Activated CD4-positive, CD25-positive, alpha-beta regulatory T cell treated with anti-CD3 and anti-CD28 coated beads, Interleukin-2, amount 50 U/mL, for 24 hours (primary cell): Measurements from ENCODE around the gene COG2.
"Not testable (repeated sequence)": the region's sequence is repeated elsewhere in the genome, so short reads cannot be mapped to it uniquely, and the experiment has no call there.

ENCODE experiments used
- ATAC-seq, 2 donors: fragments of 150-1000 bp; cut with Tn5 transposase; one replicate each; pipeline ENCODE4 v1.10.0; 2021; ENCODE audit warnings: mild to moderate bottlenecking in 1 of 2, moderate library complexity in 1 of 2

Gene COG2

DNA sequence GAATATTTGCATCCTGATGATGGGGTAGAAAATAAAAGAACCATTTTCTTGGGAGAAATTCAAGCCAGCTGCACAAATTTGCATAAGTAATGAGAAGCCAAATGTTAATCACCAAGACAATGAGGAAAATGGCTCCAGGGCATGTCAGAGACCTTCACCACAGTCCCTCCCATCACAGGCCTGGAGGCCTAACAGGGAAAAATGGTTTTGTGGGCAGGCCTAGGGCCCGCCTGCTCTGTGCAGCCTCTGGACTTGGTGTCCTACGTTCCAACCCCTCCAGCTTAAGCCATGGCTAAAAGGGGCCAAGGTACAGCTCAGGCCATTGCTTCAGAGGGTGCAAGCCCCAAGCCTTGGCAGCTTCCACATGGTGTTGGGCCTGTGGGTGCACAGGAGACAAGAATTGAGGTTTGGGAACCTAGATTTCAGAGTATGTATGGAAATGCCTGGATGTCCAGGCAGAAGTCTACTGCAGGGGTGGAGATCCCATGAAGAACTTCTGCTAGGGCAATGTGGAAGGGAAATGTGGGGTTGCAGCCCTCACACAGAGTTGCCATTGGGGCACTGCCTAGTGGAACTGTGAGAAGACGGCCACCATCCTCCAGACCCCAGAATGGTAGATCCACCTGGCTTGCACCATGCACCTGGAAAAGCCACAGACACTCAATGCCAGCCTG, 79.7 kb downstream of the COG2 start:
- ATAC-seq, result not testable (repeated sequence)

DNA sequence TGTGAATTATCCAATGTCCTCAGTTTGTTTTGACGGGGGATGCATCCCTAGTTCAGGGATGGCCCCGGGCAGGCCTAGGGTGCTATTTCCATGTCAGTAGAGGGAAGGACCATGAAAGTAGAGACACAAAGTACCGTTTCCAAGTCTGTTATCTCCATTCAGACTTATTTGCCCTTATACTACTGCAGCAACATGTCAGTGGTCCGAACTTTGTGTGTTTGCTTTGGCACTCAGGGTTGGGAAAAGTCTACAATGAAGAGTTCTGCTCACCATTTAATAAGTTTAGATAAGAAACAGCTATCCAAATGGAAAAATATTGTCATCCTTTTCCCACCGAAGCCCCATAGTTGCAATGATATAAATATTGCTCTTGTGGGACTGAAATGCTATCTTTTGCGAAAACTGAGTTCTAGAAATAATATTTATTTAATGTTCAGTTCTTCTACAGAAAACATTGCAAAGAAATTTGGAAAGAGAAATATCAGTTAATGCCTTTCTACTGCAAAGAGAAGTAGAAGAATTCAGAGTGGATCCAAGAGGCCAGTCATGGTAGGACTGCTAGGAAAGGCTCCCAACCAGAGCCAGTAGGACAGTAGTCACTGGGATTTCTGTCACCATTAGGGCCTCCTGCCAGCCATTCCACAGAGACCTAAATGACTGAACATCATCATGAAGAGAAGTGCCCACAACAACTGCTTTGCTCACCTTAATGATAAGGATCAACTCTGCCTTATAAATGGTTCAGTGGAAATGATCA, 83.2 kb downstream of the COG2 start:
- no peak for ATAC-seq

DNA sequence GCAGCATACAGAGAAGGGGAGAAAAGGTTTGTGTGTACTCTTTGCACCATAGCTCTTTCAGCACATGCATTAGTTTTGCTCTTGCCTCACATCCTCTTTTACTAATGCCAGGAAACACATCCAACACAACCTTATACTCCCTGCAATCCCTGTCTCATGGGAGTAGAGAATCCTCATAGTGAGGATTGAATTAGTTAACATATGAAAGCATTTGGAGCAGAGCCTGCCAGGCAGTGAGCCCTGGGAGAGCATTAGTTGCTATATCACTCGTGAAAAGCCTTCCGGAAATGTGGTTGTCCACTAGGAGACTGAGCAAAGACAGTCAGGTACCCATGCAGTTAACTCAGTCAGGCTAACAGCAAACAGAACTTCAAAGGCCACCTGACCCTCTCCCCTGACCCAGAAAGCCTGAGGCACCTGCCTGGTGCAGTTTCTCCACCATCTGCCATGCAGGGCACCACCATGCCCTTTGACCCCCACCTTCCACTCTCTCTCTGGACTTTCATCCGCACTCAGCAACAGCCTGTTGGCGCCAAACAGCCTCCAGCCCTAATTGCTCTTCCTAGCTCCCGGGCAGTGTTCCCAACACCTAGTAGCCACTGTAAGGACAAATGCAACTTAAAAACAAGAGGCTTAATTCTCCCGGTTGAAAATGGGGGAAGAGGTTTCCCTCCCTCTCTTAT, 86.6 kb downstream of the COG2 start:
- no peak for ATAC-seq

DNA sequence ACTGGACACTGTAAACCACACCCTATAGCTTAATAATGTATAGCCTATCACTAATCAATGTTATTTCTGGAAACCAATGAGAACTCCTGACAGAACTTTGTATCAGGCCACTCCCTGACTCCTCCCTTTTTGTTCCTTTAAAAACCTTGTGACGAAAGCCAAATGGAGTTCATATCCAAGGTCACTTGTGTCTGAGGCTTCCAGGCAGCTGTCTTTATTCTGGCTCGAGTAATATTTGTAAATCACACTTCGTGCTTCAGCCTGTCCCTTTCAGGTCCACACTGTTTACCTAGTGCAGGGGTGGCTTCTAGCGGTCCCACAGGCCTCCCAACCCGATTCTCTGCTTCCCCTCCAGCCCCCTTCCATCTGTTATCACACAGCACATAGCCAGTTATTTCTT, 88.7 kb downstream of the COG2 start:
- no peak for ATAC-seq

GRCh38 chr1:230735447-230735846, 93.2 kb downstream of the COG2 start:
- no peak for ATAC-seq

GRCh38 chr1:230737622-230738262, 95.5 kb downstream of the COG2 start:
- ATAC-seq, result no peak

GRCh38 chr1:230739564-230740290, 97.4 kb downstream of the COG2 start:
- ATAC-seq, result no peak
